MG63 (cell line): ENCODE results near the gene PTGDS. TPM values are rescaled to one million over a fixed set of nuclear protein-coding genes. Genes with fewer than 3 reads are reported as not detected.
"Not testable (repeated sequence)": the region's sequence is repeated elsewhere in the genome, so short reads cannot be mapped to it uniquely, and the experiment has no call there.

Experiments used
- DNase-seq: peaks from one replicate; pipeline ENCODE4 v3.0.0-alpha.2; 2020
- H3K27me3 ChIP-seq: fragments of 250-450 bp; sonication (Bioruptor Pico); 2 replicates; pipeline ENCODE4 v1.5.1; 2020; ENCODE audit warnings: mild to moderate bottlenecking, moderate library complexity
- H3K36me3 ChIP-seq: fragments of 250-450 bp; sonication (Bioruptor Pico); 2 replicates; pipeline ENCODE4 v1.5.1; 2020; ENCODE audit warnings: mild to moderate bottlenecking, moderate library complexity
- H3K4me3 ChIP-seq: fragments of 250-450 bp; sonication (Bioruptor Pico); 2 replicates; pipeline ENCODE4 v1.5.1; 2020; ENCODE audit warnings: mild to moderate bottlenecking, moderate library complexity
- H3K9me3 ChIP-seq: fragments of 250-450 bp; sonication (Bioruptor Pico); 2 replicates; pipeline ENCODE4 v1.5.1; 2020; ENCODE audit warnings: mild to moderate bottlenecking, moderate library complexity
- total RNA-seq: library from RNA; depleted of rRNA; stranded (reverse); fragments of >200 nt; shearing (Covaris generic); gene quantifications from 2 replicates; pipeline ENCODE4 v1.2.3, GENCODE V29; 2014; ENCODE audit warnings: low replicate concordance

The PTGDS gene
- total RNA-seq, 1 experiment from 2014 or later, result not detected

DNA sequence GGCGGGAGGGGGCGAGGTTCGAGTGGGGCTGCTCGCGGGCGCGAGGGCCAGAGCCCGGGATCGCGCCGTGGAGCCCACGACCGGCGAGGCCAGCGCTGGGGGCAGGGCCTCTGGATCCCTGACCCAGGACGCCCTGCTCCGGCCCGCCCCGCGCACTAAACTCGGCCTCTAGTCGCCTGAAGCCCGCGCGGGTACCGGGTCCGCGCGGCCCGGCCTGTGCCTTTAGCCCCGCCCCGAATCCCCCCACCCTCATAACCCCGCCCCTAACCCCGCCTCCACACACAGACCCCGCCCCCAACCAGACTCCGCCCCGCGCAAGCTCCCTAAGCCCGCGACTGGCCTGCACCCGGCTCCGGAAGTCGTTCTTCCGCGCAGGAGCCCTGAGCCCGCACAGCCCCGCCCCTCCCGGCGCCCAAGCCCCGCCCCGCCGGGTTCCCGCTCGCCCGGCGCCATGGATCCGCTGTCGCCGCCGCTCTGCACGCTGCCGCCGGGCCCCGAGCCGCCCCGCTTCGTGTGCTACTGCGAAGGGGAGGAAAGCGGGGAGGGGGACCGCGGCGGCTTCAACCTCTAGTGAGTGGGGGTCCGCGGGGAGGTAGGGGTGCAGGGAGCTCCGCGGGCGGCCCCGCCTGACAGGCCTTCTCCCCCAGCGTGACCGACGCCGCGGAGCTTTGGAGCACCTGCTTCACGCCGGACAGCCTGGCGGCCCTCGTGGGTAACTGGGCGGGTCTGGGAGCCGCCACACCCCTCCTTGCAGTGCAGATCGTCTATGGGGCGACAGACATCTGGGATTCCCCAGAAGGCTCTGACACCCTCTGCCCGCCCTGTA lies 14.9 kb downstream of the PTGDS start, which contains the start of gene PAXX:
Gene PAXX, plus strand, starts transcription at position 430 of the 826 bp plus-strand sequence. Its CDS starts 22 bp downstream, at position 452.
- no peaks in the 10 kb centered on the region for H3K27me3 ChIP-seq
- peak; percentile 85 for DNase-seq

DNA sequence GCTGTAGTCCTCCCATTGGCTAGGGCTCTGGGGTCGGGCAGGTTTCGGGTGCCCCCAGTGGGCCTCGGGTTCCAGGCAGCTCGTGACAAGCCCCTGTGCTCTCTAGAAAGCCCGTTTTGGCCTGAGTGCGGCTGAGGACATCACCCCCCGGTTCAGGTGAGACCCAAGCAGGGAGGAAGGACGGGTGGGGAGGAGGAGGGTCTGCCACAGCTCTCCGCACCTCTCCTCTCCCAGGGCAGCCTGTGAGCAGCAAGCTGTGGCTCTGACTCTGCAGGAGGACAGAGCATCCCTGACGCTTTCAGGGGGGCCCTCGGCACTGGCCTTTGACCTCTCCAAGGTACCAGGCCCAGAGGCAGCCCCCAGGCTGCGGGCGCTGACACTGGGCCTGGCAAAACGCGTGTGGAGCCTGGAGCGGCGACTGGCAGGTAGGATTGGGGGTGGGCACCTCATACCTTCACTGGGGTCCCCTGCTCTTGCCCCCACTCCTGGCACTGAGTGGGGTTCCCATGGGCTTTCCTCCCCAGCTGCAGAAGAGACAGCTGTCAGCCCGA lies 15.6 kb downstream of the PTGDS start:
- H3K27me3 ChIP-seq, result no peaks in the 10 kb centered on the region
- DNase-seq, result no peak
- H3K36me3 ChIP-seq, result no peaks in the 10 kb centered on the region
- peak overlapping the region; percentile 74 for H3K4me3 ChIP-seq
- H3K9me3 ChIP-seq, result no peaks in the 10 kb centered on the region

More for the DNA sequence above, 14.9 kb downstream of the PTGDS start, which contains the start of gene PAXX:
- Histone ChIP-seq H3K36me3 (no peaks in the 10 kb centered on the region), H3K9me3 (no peaks in the 10 kb centered on the region), H3K4me3 (peak within 1 kb of the TSS; percentile 74)

DNA sequence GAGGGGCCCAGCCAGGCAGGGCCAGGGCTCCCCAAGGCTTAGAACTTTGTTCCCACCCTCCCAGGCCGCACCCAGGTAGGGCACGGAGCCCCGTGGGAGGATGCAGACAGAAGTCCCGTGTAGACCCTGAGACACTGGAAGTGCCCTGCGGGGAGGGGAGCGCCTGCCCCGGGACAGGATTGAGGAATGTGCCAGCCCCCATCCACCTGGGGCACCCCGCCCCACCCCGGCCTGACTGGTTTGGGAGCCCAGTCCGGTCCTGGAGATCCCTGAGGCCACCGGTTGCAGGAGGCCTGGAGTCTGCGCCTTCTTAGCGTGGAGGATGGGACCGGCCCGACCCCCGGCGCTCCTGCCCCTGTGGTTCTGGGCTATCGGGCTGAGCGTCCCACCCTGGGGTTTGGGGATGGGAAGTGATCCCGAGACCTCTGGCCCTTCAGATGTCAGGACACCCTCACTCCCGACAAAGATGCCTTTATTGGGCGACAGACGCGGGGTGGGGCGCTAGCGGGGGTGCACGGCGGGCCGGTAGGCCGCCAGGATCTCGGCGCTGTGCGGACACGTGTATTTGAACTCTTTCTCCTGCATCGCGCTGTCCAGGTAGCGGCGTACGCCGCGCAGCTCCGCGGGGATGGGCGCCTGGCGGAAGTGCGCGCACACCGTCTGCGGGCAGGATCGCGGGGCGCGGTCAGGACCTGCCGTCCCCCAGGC lies 17.0 kb downstream of the PTGDS start:
- DNase-seq, result no peak
- Histone ChIP-seq H3K27me3 (no peaks in the 10 kb centered on the region), H3K36me3 (no peaks in the 10 kb centered on the region), H3K4me3 (no peak overlapping the region), H3K9me3 (no peaks in the 10 kb centered on the region)

DNA sequence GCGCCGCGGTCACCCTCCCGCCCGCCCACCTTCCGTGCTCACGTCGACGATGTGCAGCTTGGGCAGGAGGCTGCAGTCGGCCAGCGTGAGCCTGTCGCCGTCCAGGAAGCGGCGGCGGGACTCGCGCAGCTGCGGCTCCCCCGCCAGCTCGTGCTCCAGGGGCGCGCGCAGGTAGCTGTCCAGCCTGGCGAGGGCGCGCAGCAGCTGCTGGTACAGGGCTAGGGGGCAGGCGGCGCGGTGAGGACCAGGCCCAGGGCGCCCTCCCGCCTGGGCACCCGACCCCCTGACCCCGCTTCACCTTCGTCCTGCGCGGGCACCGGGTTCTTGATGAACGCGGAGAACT lies 17.6 kb downstream of the PTGDS start:
- no peak overlapping the region for H3K4me3 ChIP-seq
- no peak for DNase-seq
- no peaks in the 10 kb centered on the region for H3K27me3 ChIP-seq
- H3K9me3 ChIP-seq, result no peaks in the 10 kb centered on the region
- no peaks in the 10 kb centered on the region for H3K36me3 ChIP-seq

DNA sequence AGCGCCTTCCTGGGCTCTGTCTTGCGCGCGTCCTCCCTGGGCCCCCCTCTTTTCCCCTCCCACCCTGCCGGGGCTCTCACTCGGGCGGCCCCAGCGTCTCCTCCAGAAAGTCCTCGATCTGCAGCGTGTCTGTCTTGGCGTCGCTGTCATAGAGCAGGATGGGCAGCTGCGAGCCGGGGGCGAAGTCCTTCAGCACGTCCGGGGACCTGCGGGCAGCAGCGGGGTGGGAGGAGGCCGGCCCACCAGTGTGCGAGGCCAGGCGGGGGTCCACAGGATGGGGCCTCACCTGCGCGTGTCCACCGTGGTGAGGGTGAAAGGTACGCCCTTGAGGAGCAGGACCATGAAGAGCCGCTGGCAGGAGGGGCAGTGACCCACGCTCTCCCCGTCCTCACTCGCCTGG lies 18.1 kb downstream of the PTGDS start:
- Histone ChIP-seq H3K9me3 (no peaks in the 10 kb centered on the region), H3K36me3 (no peaks in the 10 kb centered on the region)

DNA sequence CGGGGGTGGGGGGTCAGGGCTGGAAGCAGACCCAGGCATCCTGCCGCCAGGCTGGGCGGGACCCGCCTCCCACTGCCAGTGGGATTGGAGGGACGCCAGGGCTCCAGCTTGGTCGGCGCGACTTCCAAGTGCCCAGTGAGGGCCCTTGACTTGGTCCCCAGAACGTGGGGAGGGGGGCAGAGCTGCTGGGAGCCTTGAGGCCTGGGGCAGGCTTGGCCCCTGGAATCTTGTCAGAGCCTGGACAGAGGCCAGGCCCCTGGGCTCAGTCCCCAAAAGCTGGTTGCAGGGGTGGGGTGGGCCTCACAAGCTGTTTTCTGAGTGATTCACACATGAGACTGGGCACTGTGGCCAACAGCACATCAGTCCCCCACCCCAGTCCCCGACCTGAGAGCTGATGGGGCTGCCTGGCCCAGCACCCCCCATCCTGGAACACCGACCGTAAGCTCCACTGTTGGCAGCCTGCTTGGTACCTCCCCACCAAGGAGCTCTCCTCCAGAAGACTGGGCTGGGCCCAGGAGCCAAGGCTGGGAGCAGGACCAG lies 18.5 kb downstream of the PTGDS start:
- H3K9me3 ChIP-seq, result no peaks in the 10 kb centered on the region
- H3K36me3 ChIP-seq, result no peaks in the 10 kb centered on the region
- H3K27me3 ChIP-seq, result no peaks in the 10 kb centered on the region
- no peak overlapping the region for H3K4me3 ChIP-seq
- peak; percentile 88 for DNase-seq

More for the DNA sequence above, 18.1 kb downstream of the PTGDS start:
- no peak for DNase-seq
- H3K27me3 ChIP-seq, result no peaks in the 10 kb centered on the region
- no peak overlapping the region for H3K4me3 ChIP-seq

DNA sequence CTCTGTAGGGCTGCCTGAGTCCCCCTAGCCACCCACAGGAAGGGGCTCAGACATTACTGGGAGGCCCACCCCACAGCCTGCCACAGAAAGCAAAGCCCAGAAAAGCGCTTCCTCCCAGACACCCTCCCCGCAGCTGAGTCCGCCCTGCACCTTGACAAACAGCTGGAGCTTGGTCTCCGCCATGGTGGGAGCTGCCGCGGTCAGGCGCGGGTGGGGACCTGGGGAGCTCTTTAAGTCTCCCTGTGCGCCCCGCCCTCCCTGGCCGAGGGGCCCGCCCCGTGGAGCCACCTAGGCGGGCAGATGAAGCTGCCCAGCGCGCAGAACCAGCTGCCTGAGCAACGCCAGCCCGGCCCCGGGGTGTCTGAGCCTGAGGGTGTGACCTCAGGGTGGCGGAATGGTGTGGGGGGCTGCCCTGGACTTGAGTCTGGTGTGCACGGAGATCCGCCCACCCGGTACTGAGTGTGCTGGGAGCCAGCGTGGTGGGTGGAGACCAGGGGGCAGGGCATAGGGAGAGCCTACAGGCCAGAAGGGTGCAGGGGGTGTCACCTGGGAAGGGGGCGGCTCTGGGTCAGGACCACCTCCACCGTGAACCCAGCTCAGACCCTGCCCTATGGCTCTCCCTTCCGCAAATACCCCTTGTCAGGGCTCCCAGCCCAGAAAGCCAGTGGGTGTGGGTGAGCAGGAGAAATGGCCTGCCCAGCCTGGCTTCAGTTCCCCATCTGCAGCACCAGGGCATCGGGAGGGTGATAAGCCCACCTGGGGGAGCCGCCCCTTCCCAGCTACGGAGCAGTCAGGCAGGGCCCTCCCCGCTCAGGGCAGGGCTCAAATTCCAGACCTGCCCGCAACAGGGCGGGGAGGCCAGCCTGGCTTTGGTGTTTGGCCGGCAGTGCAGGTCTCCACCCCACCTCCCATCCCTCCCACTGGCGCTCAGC lies 19.3 kb downstream of the PTGDS start, which contains the start of gene CLIC3:
Gene CLIC3, minus strand, starts transcription at position 208 of the 932 bp plus-strand sequence. Its CDS starts 25 bp downstream, at position 183.
- no peaks in the 10 kb centered on the region for H3K36me3 ChIP-seq
- H3K27me3 ChIP-seq, result no peaks in the 10 kb centered on the region
- H3K4me3 ChIP-seq, result no peak within 1 kb of the TSS
- H3K9me3 ChIP-seq, result no peaks in the 10 kb centered on the region
- peak; percentile 51 for DNase-seq

DNA sequence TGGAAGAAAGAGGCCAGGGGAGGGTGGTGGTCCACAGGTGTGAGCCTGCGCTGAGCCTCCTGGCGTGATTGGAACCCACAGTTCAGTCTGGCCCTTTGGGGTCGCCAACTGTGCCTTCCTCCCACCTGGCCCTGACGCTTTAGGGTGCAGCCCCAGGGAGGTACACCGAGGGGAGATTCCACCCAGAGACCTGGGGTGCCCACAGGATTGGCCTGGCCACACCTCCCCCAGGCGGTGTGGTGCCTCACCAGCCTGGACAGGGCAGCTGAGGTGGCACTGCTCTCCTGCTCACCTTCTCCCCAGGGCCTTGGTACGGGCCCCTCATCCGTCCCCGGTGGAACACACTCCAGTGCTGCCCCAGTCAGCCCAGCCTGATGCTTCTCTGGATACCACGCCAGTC lies 20.1 kb downstream of the PTGDS start:
- Histone ChIP-seq H3K9me3 (no peaks in the 10 kb centered on the region), H3K4me3 (no peak overlapping the region), H3K27me3 (no peaks in the 10 kb centered on the region), H3K36me3 (no peaks in the 10 kb centered on the region)
- no peak for DNase-seq

DNA sequence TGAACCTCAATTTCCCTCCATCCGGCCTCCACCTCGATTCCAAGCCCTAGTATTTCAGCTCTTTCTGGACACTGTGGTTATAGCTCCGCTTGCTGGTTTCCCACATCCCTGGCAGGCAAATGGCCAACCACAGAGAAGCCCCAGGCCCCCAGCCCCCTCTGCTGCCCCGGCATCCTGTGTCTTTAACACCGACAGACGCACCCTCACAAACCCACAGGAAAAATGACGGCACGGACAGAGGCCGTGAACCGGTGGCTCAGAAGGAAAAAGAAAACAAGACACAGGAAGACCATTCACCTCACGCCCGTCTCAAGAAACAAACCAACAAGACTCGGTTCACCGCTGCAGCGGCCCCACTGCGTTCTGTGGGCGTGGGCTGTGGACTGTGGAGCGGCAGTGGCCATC lies 20.5 kb downstream of the PTGDS start:
- Histone ChIP-seq H3K9me3 (no peaks in the 10 kb centered on the region), H3K4me3 (no peak overlapping the region)
- no peak for DNase-seq

DNA sequence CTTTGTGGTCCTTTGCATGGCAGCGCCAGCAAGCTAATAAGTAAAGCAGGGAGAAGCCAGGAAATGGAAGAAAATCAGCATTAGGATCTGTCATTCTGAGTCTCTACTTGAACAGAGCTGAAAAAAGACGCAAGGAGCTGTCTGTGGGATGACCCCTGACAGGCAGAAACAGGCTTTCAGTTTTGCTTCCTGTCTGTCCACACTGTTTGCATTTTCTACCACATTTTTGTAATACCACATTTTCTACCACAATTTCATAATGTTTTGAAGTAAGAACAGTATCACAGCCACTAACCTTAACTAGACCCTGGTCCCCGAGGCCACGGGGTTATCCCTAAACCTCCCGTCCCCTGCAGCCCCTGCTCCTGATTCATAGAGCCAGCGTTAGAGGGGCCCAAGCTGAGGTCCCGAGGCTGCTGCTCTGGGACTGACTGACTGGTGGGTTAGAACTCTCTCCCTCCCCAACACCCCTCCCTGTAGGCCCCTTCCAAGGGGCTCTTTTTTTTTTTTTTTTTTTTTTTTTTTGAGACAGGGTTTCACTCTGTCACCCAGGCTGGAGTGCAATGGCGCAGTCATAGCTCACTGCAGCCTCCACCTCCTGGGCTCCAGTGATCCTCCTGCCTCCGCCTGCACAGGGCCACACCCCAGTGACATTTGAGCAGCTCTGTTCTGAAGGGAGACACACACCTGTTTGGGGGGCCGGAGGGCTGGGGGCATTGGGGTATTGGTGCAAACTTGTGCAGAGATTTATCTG lies 23.1 kb downstream of the PTGDS start:
- Histone ChIP-seq H3K9me3 (no peaks in the 10 kb centered on the region), H3K36me3 (no peaks in the 10 kb centered on the region), H3K27me3 (no peaks in the 10 kb centered on the region), H3K4me3 (no peak overlapping the region)
- no peak for DNase-seq

More for the DNA sequence above, 20.5 kb downstream of the PTGDS start:
- H3K27me3 ChIP-seq, result no peaks in the 10 kb centered on the region
- no peaks in the 10 kb centered on the region for H3K36me3 ChIP-seq

DNA sequence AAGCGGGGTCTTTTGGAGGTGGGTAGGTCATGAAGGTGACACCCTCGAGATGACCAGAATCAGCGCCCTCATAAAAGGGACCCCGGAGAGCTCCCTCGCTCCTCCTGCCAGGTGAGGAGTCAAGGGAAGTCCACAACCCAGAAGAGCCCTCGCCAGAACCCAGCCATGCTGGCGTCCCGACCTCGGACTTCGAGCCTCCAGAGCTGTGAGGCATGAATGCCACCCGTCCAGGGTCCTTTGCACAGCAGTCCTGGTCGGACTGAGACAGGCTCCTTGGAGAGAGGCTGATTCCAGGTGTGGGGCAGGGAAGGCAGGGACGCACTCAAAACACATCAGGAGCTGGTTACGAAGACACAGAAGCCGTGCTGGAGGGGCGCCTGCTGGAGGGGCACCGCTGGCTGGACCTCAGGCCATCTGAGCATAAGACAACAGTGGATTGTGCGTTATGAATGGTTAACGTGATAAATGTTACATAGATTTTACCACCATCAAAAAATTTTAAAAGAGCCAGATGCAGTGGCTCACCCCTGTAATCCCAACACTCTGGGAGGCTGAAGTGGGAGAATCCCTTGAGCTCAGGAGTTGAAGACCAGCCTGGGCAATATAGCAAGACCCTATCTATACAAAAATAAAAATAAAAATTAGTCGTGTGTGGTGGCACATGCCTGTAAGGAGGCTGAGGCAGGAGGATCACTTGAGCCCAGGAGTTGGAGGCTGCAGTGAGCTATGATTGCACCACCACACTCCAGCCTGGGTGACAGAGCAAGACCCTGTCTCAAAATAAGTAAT lies 24.7 kb downstream of the PTGDS start:
- Histone ChIP-seq H3K27me3 (no peaks in the 10 kb centered on the region), H3K36me3 (no peaks in the 10 kb centered on the region), H3K9me3 (no peaks in the 10 kb centered on the region), H3K4me3 (no peak overlapping the region)
- DNase-seq, result no peak

DNA sequence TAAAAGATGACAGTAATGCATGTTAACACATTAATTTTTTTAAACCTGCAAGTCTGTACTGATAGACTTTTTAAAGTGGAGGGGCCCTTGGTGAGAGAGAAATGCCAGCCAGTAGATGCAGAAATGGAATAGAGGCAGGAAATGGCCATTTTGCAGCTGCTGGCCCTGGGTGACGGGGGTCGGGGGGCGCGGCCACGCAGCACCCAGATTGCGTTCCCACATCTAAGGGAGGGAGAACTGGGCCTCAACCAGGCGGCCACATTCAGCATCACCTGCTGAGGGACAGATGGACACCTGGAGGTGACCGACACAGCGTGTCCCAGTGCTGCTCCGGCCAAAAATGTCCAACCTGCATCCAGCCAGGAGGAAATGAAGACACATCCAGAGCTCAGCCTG lies 25.3 kb downstream of the PTGDS start:
- Histone ChIP-seq H3K4me3 (no peak overlapping the region), H3K27me3 (no peaks in the 10 kb centered on the region), H3K36me3 (no peaks in the 10 kb centered on the region), H3K9me3 (no peaks in the 10 kb centered on the region)
- no peak for DNase-seq

DNA sequence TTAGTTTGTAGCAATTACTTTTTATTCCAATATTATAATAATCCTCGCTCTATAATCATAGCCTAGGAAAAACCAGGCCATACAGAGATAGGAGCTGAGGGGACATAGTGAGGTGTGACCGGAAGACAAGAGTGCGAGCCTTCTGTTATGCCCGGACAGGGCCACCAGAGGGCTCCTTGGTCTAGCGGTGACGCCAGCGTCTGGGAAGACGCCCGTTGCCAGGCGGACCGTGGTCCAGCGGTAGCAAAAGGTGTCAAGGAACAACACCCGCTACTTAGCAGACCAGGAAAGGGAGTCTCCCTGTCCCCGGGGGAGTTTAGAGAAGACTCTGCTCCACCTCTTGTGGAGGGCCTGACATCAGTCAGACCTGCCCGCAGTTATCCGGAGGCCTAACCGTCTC lies 27.0 kb downstream of the PTGDS start:
- not testable (repeated sequence) for DNase-seq, H3K4me3 ChIP-seq, H3K9me3 ChIP-seq, H3K27me3 ChIP-seq, H3K36me3 ChIP-seq

DNA sequence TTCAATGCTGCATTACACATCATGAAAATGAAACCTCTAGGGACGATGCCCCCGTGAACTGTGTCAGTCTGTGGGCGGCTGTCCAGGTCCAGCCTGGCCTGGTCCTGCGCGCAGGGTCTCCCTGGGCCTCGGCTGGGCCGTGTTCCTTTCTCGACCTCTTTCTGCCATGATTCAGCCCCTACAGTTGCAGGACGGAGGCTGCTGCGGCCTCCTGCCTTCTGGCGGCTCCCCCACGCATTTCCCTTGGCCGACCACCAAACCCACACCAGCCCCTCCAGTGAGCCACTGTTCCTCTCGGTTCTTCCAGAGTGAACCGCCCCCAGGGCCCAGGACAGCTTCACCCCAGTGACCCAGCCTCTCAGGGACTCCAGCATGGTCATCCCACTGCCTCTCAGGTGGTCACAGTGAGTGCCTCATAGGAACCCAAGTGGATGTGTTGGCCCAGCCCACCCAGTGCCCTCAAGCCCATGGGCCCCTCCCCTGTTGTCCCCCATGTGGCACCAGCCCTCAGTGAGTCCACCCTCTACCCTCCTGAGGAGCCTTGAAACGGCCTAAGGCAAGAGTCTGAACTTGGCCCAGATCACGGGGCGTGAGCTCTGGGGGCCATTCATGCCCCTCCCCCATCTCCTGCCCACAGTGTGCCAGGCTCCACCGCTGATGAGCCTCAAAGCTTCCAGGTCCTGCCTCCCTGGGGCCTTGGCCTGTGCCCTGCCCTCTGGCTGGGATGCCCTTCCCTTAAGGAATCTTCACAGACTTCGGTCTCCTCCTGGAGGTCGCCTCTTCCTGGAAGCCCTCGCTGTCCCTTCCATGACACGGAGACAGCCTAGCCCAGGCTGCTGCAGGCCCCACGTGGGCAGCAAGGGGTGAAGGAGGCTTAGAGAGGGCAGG lies 29.1 kb downstream of the PTGDS start:
- H3K36me3 ChIP-seq, result no peaks in the 10 kb centered on the region
- no peaks in the 10 kb centered on the region for H3K27me3 ChIP-seq
- H3K9me3 ChIP-seq, result no peaks in the 10 kb centered on the region
- DNase-seq, result no peak
- H3K4me3 ChIP-seq, result no peak overlapping the region
